Sigmoid colon (tissue), 4 donors: ENCODE results near the gene ADAM19.

Experiments used
- EP300 ChIP-seq, 4 donors: sonication (generic); formaldehyde crosslinking; IDR thresholded peaks; one replicate each; pipeline ENCODE4 v1.6.1; 2017; ENCODE audit warnings: antibody characterized with exemption in 4 of 4
- POLR2A ChIP-seq, 2 donors: fragments of 450-650 bp; IDR thresholded peaks; one replicate each; pipeline ENCODE4 v1.6.1; 2016; ENCODE audit warnings: antibody characterized with exemption in 2 of 2, mild to moderate bottlenecking in 2 of 2, moderate library complexity in 2 of 2
- POLR2AphosphoS5 ChIP-seq, 4 donors: sonication (generic); formaldehyde crosslinking; IDR thresholded peaks; one replicate each; pipeline ENCODE4 v1.6.1; 2017; ENCODE audit warnings: antibody characterized with exemption in 4 of 4
- TF ChIP-seq, protein P1 (sequence below), 4 experiments: fragments of 450-650 bp in 3 of 4; fragments of 200-600 bp in 1 of 4; IDR thresholded peaks; one replicate each; pipeline ENCODE4 v1.5.1; 2016 to 2019; ENCODE audit warnings: antibody characterized with exemption in 4 of 4, mild to moderate bottlenecking in 3 of 4, moderate library complexity in 2 of 4

DNA sequence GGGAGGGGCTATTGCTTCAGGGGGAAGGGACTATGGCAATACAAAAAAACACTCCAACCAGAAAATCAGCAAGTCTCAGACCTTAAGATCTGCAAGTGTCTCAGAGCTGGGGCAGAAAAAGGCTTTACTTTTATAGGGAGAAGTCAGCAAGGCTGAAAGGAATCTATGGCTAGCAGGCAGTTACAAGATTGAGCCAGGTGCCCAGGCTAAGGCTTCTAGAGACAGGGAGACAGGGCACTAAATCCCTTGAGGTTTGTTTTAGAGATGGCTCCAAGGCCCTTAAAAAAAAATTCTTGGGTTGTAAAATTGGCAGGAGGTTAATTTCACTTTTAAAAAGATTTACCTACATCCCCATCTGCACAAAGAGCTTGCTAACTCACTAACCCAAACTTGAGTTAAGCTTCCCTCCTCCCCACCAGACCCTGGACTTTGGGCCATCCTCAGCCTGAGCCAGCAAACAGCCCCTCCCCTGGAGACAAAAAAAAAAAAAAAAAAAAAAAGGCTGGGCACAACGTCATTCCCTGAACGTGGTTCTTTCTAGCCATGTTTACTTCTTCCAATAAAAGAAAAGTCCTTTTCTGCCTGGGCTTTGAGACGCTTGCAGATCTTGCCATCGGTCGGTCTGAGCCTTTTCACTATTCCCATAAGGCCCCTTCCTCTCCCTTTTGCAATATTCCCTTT, 97.6 kb downstream of the ADAM19 start:
- TF ChIP-seq, protein P1, sequence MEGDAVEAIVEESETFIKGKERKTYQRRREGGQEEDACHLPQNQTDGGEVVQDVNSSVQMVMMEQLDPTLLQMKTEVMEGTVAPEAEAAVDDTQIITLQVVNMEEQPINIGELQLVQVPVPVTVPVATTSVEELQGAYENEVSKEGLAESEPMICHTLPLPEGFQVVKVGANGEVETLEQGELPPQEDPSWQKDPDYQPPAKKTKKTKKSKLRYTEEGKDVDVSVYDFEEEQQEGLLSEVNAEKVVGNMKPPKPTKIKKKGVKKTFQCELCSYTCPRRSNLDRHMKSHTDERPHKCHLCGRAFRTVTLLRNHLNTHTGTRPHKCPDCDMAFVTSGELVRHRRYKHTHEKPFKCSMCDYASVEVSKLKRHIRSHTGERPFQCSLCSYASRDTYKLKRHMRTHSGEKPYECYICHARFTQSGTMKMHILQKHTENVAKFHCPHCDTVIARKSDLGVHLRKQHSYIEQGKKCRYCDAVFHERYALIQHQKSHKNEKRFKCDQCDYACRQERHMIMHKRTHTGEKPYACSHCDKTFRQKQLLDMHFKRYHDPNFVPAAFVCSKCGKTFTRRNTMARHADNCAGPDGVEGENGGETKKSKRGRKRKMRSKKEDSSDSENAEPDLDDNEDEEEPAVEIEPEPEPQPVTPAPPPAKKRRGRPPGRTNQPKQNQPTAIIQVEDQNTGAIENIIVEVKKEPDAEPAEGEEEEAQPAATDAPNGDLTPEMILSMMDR (IDR thresholded peaks at IDR 0.05), result no peak
- TF ChIP-seq POLR2A (IDR thresholded peaks at IDR 0.05) (no peak), POLR2AphosphoS5 (IDR thresholded peaks at IDR 0.05) (no peak), EP300 (IDR thresholded peaks at IDR 0.05) (no peak)
